Tibial artery (tissue), 4 donors: ENCODE measurements around the gene ATP2A2.

Experiments used
- DNase-seq, 2 donors: peaks; one replicate each; pipeline ENCODE4 v3.0.0-alpha.2; 2019
- H3K27ac ChIP-seq, 2 donors: fragments of 200-600 bp; sonication (generic) in 1 of 2; 1 replicate in 1 of 2; 2 replicates in 1 of 2; pipeline ENCODE4 v1.5.1; 2018 to 2019; ENCODE audit warnings: mild to moderate bottlenecking in 1 of 2
- H3K27me3 ChIP-seq, 2 donors: fragments of 200-600 bp; sonication (generic) in 1 of 2; one replicate each; pipeline versions ENCODE4 v1.5.1 to v1.6.0; 2016 to 2019
- H3K36me3 ChIP-seq, 3 donors: fragments of 200-600 bp; sonication (generic) in 2 of 3; one replicate each; pipeline ENCODE4 v1.5.1; 2016 to 2019; ENCODE audit warnings: mild to moderate bottlenecking in 2 of 3
- H3K4me1 ChIP-seq, 4 donors: fragments of 200-600 bp; sonication (generic) in 2 of 4; 1 replicate in 3 of 4; 2 replicates in 1 of 4; pipeline ENCODE4 v1.5.1; 2016 to 2019
- H3K4me3 ChIP-seq, 2 donors: fragments of 200-600 bp; sonication (generic) in 1 of 2; 1 replicate in 1 of 2; 2 replicates in 1 of 2; pipeline ENCODE4 v1.5.1; 2018 to 2019; ENCODE audit warnings: mild to moderate bottlenecking in 2 of 2
- H3K9me3 ChIP-seq, 3 donors: fragments of 200-600 bp; sonication (generic) in 1 of 3; one replicate each; pipeline ENCODE4 v1.5.1; 2016 to 2019
- CTCF ChIP-seq, 2 experiments: fragments of 200-600 bp in 1 of 2; fragments of 450-650 bp in 1 of 2; IDR thresholded peaks; one replicate each; pipeline ENCODE4 v1.5.1; 2017 to 2019; ENCODE audit warnings: antibody characterized with exemption in 2 of 2, mild to moderate bottlenecking in 1 of 2, moderate library complexity in 1 of 2
- intact Hi-C: fragments of 100-400 bp; cut with DNase I; formaldehyde crosslinking; loops from one replicate; pipeline ENCODE4 v1.15.0; 2023; ENCODE audit warnings: low total_unique reads

Gene ATP2A2

DNA sequence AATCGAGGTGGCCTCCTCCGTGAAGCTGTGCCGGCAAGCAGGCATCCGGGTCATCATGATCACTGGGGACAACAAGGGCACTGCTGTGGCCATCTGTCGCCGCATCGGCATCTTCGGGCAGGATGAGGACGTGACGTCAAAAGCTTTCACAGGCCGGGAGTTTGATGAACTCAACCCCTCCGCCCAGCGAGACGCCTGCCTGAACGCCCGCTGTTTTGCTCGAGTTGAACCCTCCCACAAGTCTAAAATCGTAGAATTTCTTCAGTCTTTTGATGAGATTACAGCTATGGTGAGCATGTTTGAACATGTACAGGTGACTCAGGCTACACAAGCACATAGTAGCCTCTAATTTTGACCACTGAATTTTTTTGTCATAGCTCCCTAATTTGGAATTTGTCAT, 59.7 kb downstream of the ATP2A2 start:
- Histone ChIP-seq H3K4me1 (no peaks in the 10 kb centered on the region), H3K27me3 (no peaks in the 10 kb centered on the region), H3K36me3 (peaks cover 98 to 100% (median 100%) of the 10 kb centered on the region in 3 donors), H3K27ac (no peak overlapping the region), H3K9me3 (no peaks in the 10 kb centered on the region), H3K4me3 (no peak overlapping the region)
- TF ChIP-seq CTCF (IDR thresholded peaks at IDR 0.05) = no peak
- intact Hi-C loops = no loop called here
- no peak for DNase-seq

DNA sequence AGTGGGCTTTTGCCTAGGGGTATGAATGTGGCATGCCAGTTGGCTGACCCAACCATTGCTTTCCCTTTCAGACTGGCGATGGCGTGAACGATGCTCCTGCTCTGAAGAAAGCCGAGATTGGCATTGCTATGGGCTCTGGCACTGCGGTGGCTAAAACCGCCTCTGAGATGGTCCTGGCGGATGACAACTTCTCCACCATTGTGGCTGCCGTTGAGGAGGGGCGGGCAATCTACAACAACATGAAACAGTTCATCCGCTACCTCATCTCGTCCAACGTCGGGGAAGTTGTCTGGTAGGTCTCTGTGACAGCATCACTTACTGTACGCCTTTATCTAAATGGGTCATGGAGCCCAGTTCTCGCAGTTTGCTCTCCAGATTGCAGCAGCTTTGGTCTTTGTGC, 61.1 kb downstream of the ATP2A2 start:
- H3K4me3 ChIP-seq = no peak overlapping the region
- no peaks in the 10 kb centered on the region for H3K27me3 ChIP-seq
- H3K27ac ChIP-seq = no peak overlapping the region
- H3K4me1 ChIP-seq = no peaks in the 10 kb centered on the region
- no peaks in the 10 kb centered on the region for H3K9me3 ChIP-seq
- no peak for TF ChIP-seq CTCF (IDR thresholded peaks at IDR 0.05)
- intact Hi-C loops = no loop called here
- DNase-seq = no peak
- H3K36me3 ChIP-seq = peaks cover 98 to 100% (median 100%) of the 10 kb centered on the region in 3 donors

DNA sequence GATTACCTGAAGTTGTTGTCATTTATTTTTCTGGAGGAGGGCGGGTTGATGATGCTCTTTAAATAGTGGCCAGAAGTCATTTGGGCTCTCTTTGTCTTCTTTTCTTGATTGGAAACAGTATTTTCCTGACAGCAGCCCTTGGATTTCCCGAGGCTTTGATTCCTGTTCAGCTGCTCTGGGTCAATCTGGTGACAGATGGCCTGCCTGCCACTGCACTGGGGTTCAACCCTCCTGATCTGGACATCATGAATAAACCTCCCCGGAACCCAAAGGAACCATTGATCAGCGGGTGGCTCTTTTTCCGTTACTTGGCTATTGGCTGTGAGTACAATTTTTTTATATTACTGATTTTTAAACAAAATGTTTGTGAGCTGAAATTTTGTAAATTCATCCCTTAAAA, 62.1 kb downstream of the ATP2A2 start:
- no peaks in the 10 kb centered on the region for H3K4me1 ChIP-seq
- no peak for DNase-seq

DNA sequence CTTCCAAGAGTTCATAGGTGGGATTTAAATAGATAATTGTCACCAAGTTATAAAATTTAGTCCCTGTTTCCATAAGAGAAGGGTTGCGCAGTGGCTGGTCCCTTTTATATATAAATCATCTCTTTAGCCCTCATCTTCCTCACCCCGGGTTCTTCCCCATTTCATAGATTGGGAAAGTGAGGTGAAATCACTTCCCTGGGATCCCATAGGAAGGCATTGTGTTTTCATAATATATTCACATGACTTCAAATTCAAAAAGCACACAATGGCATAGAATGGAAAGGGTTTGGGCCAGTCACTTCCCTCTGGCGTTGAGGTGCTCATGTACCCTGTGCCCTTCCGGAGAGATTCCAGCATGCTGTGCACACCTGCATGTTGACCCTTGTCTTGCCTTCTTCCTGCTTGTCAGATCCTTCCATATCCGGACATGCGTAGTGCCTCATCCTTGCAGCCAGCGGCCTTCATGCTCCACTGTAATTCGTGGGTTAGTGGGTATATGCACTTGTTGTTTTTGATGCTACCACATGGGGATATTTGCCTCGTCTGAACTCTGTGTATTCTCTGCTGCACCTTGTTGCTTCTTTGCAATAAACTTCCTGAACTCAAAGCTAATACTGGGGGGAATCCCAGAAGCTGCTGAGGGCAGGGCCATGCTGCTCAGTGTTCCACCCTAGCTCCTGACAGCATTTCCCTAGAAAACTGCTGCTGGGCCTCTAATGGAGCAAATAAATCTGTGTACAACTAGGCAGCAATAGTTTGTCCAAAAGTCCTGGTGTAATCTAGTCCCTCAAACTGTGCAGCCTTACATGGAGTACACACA, 62.9 kb downstream of the ATP2A2 start:
- no peak overlapping the region for H3K4me3 ChIP-seq
- no peak for DNase-seq
- intact Hi-C loops = no loop called here
- H3K9me3 ChIP-seq = no peaks in the 10 kb centered on the region
- H3K4me1 ChIP-seq = no peaks in the 10 kb centered on the region
- H3K27me3 ChIP-seq = no peaks in the 10 kb centered on the region
- H3K27ac ChIP-seq = no peak overlapping the region
- no peak for TF ChIP-seq CTCF (IDR thresholded peaks at IDR 0.05)
- peaks cover 99 to 100% (median 100%) of the 10 kb centered on the region in 3 donors for H3K36me3 ChIP-seq

More for the DNA sequence above, 62.1 kb downstream of the ATP2A2 start:
- no peak for TF ChIP-seq CTCF (IDR thresholded peaks at IDR 0.05)
- Histone ChIP-seq H3K4me3 (no peak overlapping the region), H3K36me3 (peaks cover 98 to 100% (median 100%) of the 10 kb centered on the region in 3 donors), H3K27me3 (no peaks in the 10 kb centered on the region), H3K27ac (no peak overlapping the region), H3K9me3 (no peaks in the 10 kb centered on the region)
- intact Hi-C loops = no loop called here

DNA sequence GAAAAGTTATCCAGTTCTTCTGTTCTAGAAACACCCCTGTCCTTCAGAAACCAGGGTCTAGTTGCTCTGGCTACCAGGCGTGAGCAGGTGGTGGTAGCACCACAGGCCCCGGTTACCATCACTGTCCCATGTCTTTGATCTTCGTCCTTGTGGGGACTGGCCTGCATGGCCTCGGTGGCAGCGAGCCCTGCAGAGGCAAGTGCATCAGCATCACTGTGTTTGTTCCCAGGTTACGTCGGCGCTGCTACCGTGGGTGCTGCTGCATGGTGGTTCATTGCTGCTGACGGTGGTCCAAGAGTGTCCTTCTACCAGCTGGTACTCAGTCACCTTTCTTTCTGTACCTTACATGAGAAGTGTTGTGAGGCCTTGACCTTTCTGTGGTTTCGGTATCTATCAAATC, 63.6 kb downstream of the ATP2A2 start:
- Histone ChIP-seq H3K36me3 (peaks cover 99 to 100% (median 100%) of the 10 kb centered on the region in 3 donors), H3K9me3 (no peaks in the 10 kb centered on the region), H3K27ac (no peak overlapping the region), H3K4me3 (no peak overlapping the region), H3K27me3 (no peaks in the 10 kb centered on the region), H3K4me1 (no peaks in the 10 kb centered on the region)
- intact Hi-C loops = no loop called here
- TF ChIP-seq CTCF (IDR thresholded peaks at IDR 0.05) = no peak
- DNase-seq = no peak
